Measurements from ENCODE around the gene FAP. TPM values are rescaled to one million over a fixed set of nuclear protein-coding genes. Genes with fewer than 3 reads are reported as not detected.

FAP gene
- total RNA-seq, 1 donor from 2014 or later, result not detected

DNA sequence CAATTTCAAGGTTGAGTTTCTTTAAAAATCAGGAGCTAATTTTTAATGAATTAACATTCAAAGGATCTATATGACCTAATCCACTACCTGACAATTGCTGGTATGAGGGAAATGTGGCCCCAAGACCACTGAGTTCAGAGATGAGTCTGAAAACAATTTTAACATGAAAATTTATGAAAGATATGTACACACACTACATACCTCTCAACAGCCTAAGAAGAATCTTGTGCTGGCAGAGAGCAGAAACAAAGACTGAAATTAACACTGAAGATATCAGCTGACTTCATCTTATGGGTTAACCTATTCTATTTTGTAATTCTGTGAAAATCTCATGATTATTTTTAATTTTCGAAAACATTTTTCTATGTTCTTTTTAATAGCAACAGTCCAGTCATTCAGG is 1.7 kb downstream of the FAP start:
- H3K27me3 Mint-ChIP-seq (ENCODE audit: insufficient read depth, low read depth), result no peaks in the 10 kb centered on the region

DNA sequence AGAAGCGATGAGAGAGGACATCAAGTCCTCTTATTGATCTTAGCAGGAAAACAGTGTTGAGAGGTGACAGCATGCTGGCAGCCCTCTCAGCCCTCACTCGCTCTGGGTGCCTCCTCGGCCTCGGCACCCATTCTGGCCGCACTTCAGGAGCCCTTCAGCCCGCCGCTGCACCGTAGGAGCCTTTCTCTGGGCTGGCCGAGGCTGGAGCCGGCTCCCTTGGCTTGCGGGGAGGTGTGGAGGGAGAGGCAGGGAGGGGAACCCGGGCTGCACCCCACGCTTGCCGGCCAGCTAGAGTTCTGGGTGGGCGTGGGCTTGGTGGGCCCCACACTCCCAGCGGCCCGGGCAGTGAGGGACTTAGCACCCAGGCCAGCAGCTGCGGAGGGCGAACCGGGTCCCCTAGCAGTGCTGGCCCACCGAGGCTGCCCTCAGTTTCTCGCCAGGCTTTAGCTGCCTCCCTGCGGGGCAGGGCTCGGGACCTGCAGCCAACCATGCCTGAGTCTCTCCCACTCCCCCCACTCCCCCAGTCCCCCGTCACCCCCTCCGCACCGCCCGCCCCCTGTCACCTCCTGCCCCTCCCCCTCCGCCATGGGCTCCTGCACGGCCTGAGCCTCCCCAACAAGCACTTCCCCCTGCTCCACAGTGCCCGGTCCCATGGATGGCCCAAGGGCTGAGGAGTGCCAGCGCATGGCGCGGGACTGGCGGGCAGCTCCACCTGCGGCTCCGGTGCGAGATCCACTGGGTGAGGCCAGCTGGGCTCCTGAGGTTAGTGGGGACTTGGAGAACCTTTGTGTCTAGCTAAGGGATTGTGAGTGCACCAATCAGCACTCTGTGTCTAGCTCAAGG is 8.4 kb downstream of the FAP start:
- Mint-ChIP-seq H3K36me3 (peaks cover 2% of the 10 kb centered on the region), H3K9me3 (peaks cover 4% of the 10 kb centered on the region), H3K27me3 (ENCODE audit: insufficient read depth, low read depth) (peaks cover 3% of the 10 kb centered on the region), H3K4me3 (no peak overlapping the region), H3K27ac (no peak overlapping the region), H3K4me1 (no peaks in the 10 kb centered on the region)
- DNase-seq (ENCODE audit: low spot score), result no peak
- no peaks in the 10 kb centered on the region for H3K79me2 ChIP-seq (ENCODE audit: low read depth)
- H3K36me3 ChIP-seq, result no peaks in the 10 kb centered on the region
- no peaks in the 10 kb centered on the region for H3F3A ChIP-seq (ENCODE audit: low read depth)
- no peaks in the 10 kb centered on the region for H3K4me1 ChIP-seq
- H3K4me2 ChIP-seq, result no peak overlapping the region
- H2AFZ ChIP-seq (replicated peaks), result no peak overlapping the region
- no peak overlapping the region for H3K9ac ChIP-seq
- TF ChIP-seq EZH2 (IDR thresholded peaks at IDR 0.05), result no peak
- TF ChIP-seq, protein P1, sequence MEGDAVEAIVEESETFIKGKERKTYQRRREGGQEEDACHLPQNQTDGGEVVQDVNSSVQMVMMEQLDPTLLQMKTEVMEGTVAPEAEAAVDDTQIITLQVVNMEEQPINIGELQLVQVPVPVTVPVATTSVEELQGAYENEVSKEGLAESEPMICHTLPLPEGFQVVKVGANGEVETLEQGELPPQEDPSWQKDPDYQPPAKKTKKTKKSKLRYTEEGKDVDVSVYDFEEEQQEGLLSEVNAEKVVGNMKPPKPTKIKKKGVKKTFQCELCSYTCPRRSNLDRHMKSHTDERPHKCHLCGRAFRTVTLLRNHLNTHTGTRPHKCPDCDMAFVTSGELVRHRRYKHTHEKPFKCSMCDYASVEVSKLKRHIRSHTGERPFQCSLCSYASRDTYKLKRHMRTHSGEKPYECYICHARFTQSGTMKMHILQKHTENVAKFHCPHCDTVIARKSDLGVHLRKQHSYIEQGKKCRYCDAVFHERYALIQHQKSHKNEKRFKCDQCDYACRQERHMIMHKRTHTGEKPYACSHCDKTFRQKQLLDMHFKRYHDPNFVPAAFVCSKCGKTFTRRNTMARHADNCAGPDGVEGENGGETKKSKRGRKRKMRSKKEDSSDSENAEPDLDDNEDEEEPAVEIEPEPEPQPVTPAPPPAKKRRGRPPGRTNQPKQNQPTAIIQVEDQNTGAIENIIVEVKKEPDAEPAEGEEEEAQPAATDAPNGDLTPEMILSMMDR (IDR thresholded peaks at IDR 0.05), result no peak
- H3K9me3 ChIP-seq (ENCODE audit: low read depth), result no peaks in the 10 kb centered on the region
- no peak overlapping the region for H3K4me3 ChIP-seq
- H3K27me3 ChIP-seq, result no peaks in the 10 kb centered on the region
- H3K27ac ChIP-seq, result no peak overlapping the region
- H4K20me1 ChIP-seq (ENCODE audit: low read depth), result no peaks in the 10 kb centered on the region

More for the DNA sequence above, 1.7 kb downstream of the FAP start:
- Histone ChIP-seq H3K4me3 (no peak overlapping the region), H3K36me3 (no peaks in the 10 kb centered on the region), H4K20me1 (ENCODE audit: low read depth) (no peaks in the 10 kb centered on the region), H3K27me3 (no peaks in the 10 kb centered on the region), H3K4me1 (peaks cover 11% of the 10 kb centered on the region), H3K4me2 (no peak overlapping the region), H3F3A (ENCODE audit: low read depth) (no peaks in the 10 kb centered on the region), H3K79me2 (ENCODE audit: low read depth) (no peaks in the 10 kb centered on the region), H2AFZ (replicated peaks) (no peak overlapping the region), H3K27ac (no peak overlapping the region), H3K9me3 (ENCODE audit: low read depth) (no peaks in the 10 kb centered on the region), H3K9ac (no peak overlapping the region)
- Mint-ChIP-seq H3K36me3 (no peaks in the 10 kb centered on the region), H3K9me3 (no peaks in the 10 kb centered on the region), H3K4me1 (peaks cover 8% of the 10 kb centered on the region), H3K27ac (no peak overlapping the region), H3K4me3 (peak overlapping the region; percentile 44)
- no peak for DNase-seq (ENCODE audit: low spot score)
- no peak for TF ChIP-seq EZH2phosphoT487 (IDR thresholded peaks at IDR 0.05)
- no peak for TF ChIP-seq EZH2 (IDR thresholded peaks at IDR 0.05)
- TF ChIP-seq, protein P1 (IDR thresholded peaks at IDR 0.05), result no peak

DNA sequence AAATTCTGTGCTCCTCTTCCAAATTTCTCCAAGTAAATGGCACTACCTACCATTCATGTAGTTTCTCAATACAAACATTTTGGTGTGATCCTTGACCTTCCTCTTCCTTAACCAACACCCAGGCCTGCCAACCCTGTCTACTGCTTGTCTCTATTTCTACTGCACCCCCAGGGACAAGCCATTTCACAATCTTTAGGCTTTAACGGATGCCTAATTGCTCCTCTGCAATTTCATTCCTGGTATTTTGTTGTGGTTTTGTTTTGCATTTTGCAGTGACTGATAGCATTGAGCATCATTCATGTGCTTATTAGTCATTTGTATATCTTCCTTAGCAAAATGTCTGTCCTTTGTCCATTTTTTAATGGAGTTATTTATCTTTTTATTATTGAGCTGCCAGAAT is 10.0 kb downstream of the FAP start:
- no peaks in the 10 kb centered on the region for H3K36me3 ChIP-seq
- no peaks in the 10 kb centered on the region for H3K4me1 Mint-ChIP-seq
- no peak overlapping the region for H2AFZ ChIP-seq (replicated peaks)
- H4K20me1 ChIP-seq (ENCODE audit: low read depth), result no peaks in the 10 kb centered on the region
- TF ChIP-seq EZH2 (IDR thresholded peaks at IDR 0.05), result no peak
- no peak for TF ChIP-seq EZH2phosphoT487 (IDR thresholded peaks at IDR 0.05)
- TF ChIP-seq, protein P1 (IDR thresholded peaks at IDR 0.05), result no peak
- H3K27me3 Mint-ChIP-seq (ENCODE audit: insufficient read depth, low read depth), result peaks cover 3% of the 10 kb centered on the region
- H3K27me3 ChIP-seq, result no peaks in the 10 kb centered on the region
- no peak overlapping the region for H3K4me3 ChIP-seq
- no peak for DNase-seq (ENCODE audit: low spot score)
- no peak overlapping the region for H3K9ac ChIP-seq
- no peak overlapping the region for H3K4me3 Mint-ChIP-seq
- no peaks in the 10 kb centered on the region for H3F3A ChIP-seq (ENCODE audit: low read depth)
- H3K4me2 ChIP-seq, result no peak overlapping the region
- no peaks in the 10 kb centered on the region for H3K9me3 ChIP-seq (ENCODE audit: low read depth)
- no peaks in the 10 kb centered on the region for H3K79me2 ChIP-seq (ENCODE audit: low read depth)
- H3K27ac Mint-ChIP-seq, result no peak overlapping the region
- peaks cover 2% of the 10 kb centered on the region for H3K36me3 Mint-ChIP-seq
- H3K4me1 ChIP-seq, result no peaks in the 10 kb centered on the region
- no peak overlapping the region for H3K27ac ChIP-seq
- peaks cover 4% of the 10 kb centered on the region for H3K9me3 Mint-ChIP-seq

All from neural progenitor cell (in vitro differentiated cells).